Upper lobe of left lung (tissue), 6 donors: Measurements from ENCODE around the gene STK16. TPM values are rescaled to one million over a fixed set of nuclear protein-coding genes. Genes with fewer than 3 reads are reported as not detected.

Source experiments
- ATAC-seq, 2 donors: fragments of 200-7000 bp; cut with Tn5 transposase; one replicate each; pipeline ENCODE4 v1.9.1; 2022; ENCODE audit warnings: mild to moderate bottlenecking in 2 of 2, moderate library complexity in 2 of 2; ENCODE audit not compliant: low FRiP score in 2 of 2
- DNase-seq, 2 donors: peaks; one replicate each; pipeline ENCODE4 v3.0.0-alpha.2; 2019 to 2020
- H3K27ac ChIP-seq, 4 donors: fragments of 200-600 bp; sonication (generic); one replicate each; pipeline ENCODE4 v1.5.1; 2016 to 2019
- H3K27me3 ChIP-seq, 4 donors: fragments of 200-600 bp; sonication (generic); one replicate each; pipeline ENCODE4 v1.5.1; 2017 to 2019
- H3K36me3 ChIP-seq, 4 donors: fragments of 200-600 bp; sonication (generic); one replicate each; pipeline ENCODE4 v1.5.1; 2016 to 2019
- H3K4me1 ChIP-seq, 4 donors: fragments of 200-600 bp; sonication (generic); one replicate each; pipeline ENCODE4 v1.5.1; 2018 to 2019
- H3K4me3 ChIP-seq, 4 donors: fragments of 200-600 bp; sonication (generic); one replicate each; pipeline ENCODE4 v1.5.1; 2017 to 2019; ENCODE audit warnings: mild to moderate bottlenecking in 2 of 4, moderate library complexity in 1 of 4
- H3K9me3 ChIP-seq, 4 donors: fragments of 200-600 bp; sonication (generic); one replicate each; pipeline ENCODE4 v1.5.1; 2018 to 2019
- EP300 ChIP-seq, 4 donors: sonication (generic); formaldehyde crosslinking; IDR thresholded peaks; one replicate each; pipeline ENCODE4 v1.5.1; 2017; ENCODE audit warnings: antibody characterized with exemption in 4 of 4, control low read depth in 2 of 4
- POLR2A ChIP-seq, 4 donors: fragments of 450-650 bp; IDR thresholded peaks; one replicate each; pipeline ENCODE4 v1.5.1; 2016 to 2017; ENCODE audit warnings: antibody characterized with exemption in 4 of 4, mild to moderate bottlenecking in 2 of 4
- POLR2AphosphoS5 ChIP-seq, 2 donors: sonication (generic); formaldehyde crosslinking; IDR thresholded peaks; one replicate each; pipeline ENCODE4 v1.5.1; 2017; ENCODE audit warnings: antibody characterized with exemption in 2 of 2
- WGBS, 2 donors: methylation state at CpG; one replicate each; pipeline ENCODE4 v1.1.5; 2017 to 2018; 5-methylcytosine and 5-hydroxymethylcytosine counted together
- total RNA-seq, 6 donors: library from RNA; depleted of rRNA in 4 of 6; stranded (reverse); fragments of >200 nt in 4 of 6; gene quantifications; one replicate each; pipeline versions ENCODE4 v1.1.0 to v1.2.1, GENCODE V29; 2016 to 2021
- TF ChIP-seq, protein P1 (sequence below), 6 experiments: fragments of 450-650 bp in 4 of 6; fragments of 200-600 bp in 2 of 6; sonication (generic) in 2 of 6; IDR thresholded peaks; one replicate each; pipeline ENCODE4 v1.5.1; 2016 to 2019; ENCODE audit warnings: antibody characterized with exemption in 6 of 6
- donor health status: DM: no; HTN: no; CAD: no; lungs with moderate emphysema.
- donor health status: DM: no; HTN: yes; CAD: no; lungs with severe emphysema.

The STK16 gene
- total RNA-seq, 6 donors from 2014 or later: 12.6 to 28.3 (median 15.7) TPM

- Histone ChIP-seq H3K4me1 (peaks cover 5 to 11% (median 9%) of the 10 kb centered on the region in 4 donors), H3K27me3 (no peaks in the 10 kb centered on the region), H3K36me3 (no peaks in the 10 kb centered on the region), H3K9me3 (no peaks in the 10 kb centered on the region), H3K27ac (no peak overlapping the region), H3K4me3 (no peak overlapping the region)
- 80 to 88% methylated on average over 14 of the region's 14 CpGs for WGBS, 2 donors
- no peak for TF ChIP-seq POLR2A (IDR thresholded peaks at IDR 0.05)
- no peak for TF ChIP-seq POLR2AphosphoS5 (IDR thresholded peaks at IDR 0.05)
- no peak for ATAC-seq
- DNase-seq: no peak
Measured at GRCh38 chr2:219296142-219296541, 50.9 kb downstream of the STK16 start.

DNA sequence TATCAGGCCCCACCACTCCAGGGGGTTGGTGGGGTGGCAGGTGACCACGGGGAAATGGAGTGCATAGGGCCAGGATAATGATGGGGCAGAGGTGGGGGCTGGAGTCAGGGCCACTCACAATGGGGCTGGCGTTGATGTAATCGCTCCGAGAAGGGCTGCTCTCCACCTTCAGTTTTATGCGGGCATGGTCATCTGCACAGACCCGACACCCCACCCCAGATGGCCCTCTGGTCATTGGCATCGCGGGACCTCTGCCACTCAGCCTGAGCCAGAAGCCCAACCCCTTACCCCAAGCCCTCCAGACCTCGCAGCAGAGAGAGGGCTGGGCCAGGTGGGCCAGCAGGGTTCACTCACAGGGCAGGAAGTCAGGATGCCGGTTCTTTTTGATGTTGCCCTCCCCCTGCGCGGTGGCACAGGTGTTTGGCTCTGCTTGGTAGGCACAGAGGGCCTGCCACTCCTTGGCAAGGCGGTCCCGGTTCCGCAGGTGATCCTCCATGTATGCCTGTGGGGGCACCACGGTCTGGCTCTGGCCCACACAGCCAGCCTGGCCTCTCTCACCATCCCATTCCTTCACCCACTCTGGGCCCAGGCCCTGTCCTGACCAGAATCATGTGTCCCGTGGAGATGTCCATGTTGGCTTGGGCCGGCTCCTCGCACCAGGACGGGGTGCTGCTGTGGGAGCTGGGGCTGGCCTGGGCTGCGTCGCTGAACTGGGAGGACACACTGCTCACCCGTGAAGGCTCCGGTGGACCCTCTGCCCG lies 51.5 kb downstream of the STK16 start:
- peak in 1 of 2 donors; percentile 69 for DNase-seq
- H3K4me3 ChIP-seq: no peak overlapping the region
- 90 to 93% methylated on average over 13 to 22 of the region's 25 CpGs for WGBS, 2 donors

DNA sequence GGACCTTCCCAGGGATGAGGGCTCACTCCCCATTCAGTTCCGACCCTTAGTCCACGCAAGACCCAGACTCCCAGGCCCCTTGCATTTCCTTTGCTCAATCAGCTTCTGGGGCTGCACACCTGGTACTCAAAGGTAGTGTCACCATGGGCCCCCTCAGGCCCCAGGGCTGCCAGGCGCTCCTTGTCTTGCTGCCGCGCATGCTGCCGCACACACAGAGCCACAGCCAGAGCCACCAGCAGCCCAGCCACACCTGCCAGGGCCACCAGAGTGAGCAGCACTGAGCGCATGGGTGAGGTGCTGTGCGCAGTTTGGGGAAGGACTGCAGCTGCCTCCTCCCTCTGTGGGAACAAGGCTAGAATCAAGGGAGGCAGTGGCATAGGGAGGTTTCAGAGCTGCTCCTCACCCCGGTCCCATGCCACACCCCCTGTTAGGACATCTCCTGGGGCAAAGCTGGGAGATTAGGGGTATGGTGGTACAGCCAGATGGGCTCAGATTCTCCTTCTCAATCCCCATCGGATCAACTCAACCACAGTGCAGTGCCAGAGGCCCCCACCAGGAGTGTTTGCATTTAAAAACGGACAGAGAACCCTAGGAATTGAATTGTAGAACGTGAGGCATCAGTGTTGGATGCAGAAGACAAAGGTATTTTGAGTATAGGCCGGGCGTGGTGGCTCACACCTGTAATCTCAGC lies 52.6 kb downstream of the STK16 start:
- ATAC-seq (no peak), DNase-seq (no peak)
- Histone ChIP-seq H3K9me3 (no peaks in the 10 kb centered on the region), H3K36me3 (no peaks in the 10 kb centered on the region), H3K27ac (no peak overlapping the region), H3K4me1 (peaks cover 5 to 11% (median 9%) of the 10 kb centered on the region in 4 donors), H3K27me3 (peaks cover 0 to 4% (median 0%) of the 10 kb centered on the region in 4 donors), H3K4me3 (no peak overlapping the region)
- WGBS, 2 donors: 79 to 81% methylated on average over 13 to 14 of the region's 14 CpGs
- TF ChIP-seq POLR2AphosphoS5 (IDR thresholded peaks at IDR 0.05) (no peak), EP300 (IDR thresholded peaks at IDR 0.05) (no peak), POLR2A (IDR thresholded peaks at IDR 0.05) (no peak)
- TF ChIP-seq, protein P1, sequence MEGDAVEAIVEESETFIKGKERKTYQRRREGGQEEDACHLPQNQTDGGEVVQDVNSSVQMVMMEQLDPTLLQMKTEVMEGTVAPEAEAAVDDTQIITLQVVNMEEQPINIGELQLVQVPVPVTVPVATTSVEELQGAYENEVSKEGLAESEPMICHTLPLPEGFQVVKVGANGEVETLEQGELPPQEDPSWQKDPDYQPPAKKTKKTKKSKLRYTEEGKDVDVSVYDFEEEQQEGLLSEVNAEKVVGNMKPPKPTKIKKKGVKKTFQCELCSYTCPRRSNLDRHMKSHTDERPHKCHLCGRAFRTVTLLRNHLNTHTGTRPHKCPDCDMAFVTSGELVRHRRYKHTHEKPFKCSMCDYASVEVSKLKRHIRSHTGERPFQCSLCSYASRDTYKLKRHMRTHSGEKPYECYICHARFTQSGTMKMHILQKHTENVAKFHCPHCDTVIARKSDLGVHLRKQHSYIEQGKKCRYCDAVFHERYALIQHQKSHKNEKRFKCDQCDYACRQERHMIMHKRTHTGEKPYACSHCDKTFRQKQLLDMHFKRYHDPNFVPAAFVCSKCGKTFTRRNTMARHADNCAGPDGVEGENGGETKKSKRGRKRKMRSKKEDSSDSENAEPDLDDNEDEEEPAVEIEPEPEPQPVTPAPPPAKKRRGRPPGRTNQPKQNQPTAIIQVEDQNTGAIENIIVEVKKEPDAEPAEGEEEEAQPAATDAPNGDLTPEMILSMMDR (IDR thresholded peaks at IDR 0.05): no peak

More for the DNA sequence above, 51.5 kb downstream of the STK16 start:
- TF ChIP-seq POLR2AphosphoS5 (IDR thresholded peaks at IDR 0.05) (no peak), EP300 (IDR thresholded peaks at IDR 0.05) (no peak), POLR2A (IDR thresholded peaks at IDR 0.05) (no peak)
- TF ChIP-seq, protein P1 (IDR thresholded peaks at IDR 0.05): no peak
- H3K27me3 ChIP-seq: no peaks in the 10 kb centered on the region
- H3K4me1 ChIP-seq: peaks cover 5 to 11% (median 9%) of the 10 kb centered on the region in 4 donors
- ATAC-seq: no peak
- H3K36me3 ChIP-seq: no peaks in the 10 kb centered on the region
- H3K27ac ChIP-seq: no peak overlapping the region
- no peaks in the 10 kb centered on the region for H3K9me3 ChIP-seq

DNA sequence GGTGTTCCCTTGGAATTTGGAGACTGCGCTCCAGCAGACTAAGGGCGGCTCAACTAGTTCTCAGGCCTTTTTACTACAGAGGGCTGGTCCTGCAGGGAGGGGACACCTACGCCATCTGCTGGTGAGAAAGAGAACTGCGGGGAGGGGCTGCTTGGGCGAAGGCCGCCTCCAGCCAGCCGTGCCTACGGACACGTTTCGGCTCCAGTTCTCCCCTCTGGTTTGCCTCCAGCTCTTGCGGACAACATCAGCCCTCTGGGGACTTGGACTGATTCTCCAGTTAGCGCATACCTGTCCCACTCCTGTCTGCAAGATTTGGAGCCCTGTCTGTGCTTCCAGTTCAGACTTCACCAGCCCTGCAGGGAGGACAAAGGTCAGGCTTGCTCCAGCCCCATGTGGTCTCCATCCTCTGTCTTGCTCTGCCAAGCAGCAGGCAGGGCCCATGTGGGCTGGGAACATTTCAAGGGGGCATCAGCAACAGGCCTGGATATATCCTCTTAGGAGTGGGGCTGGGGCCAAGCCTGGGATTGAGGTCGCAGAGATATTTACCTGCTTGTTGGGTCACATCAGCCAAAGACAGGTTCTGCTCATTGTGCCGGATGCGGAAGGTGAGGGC lies 53.6 kb downstream of the STK16 start:
- DNase-seq (peak; percentile 71 to 88), ATAC-seq (peak; percentile 84 to 87)
- WGBS, 2 donors: 20 to 27% methylated on average over 13 to 15 of the region's 15 CpGs
- Histone ChIP-seq H3K27ac (no peak overlapping the region), H3K9me3 (no peaks in the 10 kb centered on the region), H3K27me3 (peaks cover 0 to 4% (median 0%) of the 10 kb centered on the region in 4 donors), H3K4me3 (no peak overlapping the region), H3K4me1 (peaks cover 5 to 11% (median 9%) of the 10 kb centered on the region in 4 donors), H3K36me3 (no peaks in the 10 kb centered on the region)
- TF ChIP-seq, protein P1 (IDR thresholded peaks at IDR 0.05): peak; percentile 96 to 100 (median 97)
- no peak for TF ChIP-seq EP300 (IDR thresholded peaks at IDR 0.05)

DNA sequence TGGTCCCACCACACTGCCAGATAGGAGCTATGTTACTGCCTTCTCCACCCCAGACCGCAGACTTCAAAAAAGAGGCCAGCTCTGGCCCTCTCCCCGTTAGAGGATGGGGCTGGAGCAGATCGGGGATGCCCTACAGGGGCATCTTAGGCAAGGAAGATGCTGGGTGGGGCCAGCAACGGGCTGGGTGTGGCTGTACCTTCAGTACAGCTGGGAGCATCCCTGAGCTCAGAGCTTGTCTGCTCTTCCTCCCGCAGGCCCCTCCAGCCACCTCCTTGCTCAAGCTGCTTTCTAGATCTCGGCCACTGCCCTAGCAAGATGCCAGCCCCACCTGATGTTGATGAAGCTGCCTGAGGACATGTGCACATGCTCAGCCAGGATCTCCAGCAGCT lies 54.1 kb downstream of the STK16 start:
- peaks cover 0 to 4% (median 0%) of the 10 kb centered on the region in 4 donors for H3K27me3 ChIP-seq
- WGBS, 2 donors: 57 to 83% methylated on average over 3 to 6 of the region's 6 CpGs
- DNase-seq: no peak
- ATAC-seq: no peak
- no peak overlapping the region for H3K4me3 ChIP-seq
- no peaks in the 10 kb centered on the region for H3K9me3 ChIP-seq
- no peaks in the 10 kb centered on the region for H3K36me3 ChIP-seq
- no peak overlapping the region for H3K27ac ChIP-seq
- H3K4me1 ChIP-seq: peaks cover 5 to 10% (median 8%) of the 10 kb centered on the region in 4 donors
- no peak for TF ChIP-seq POLR2AphosphoS5 (IDR thresholded peaks at IDR 0.05)
- no peak for TF ChIP-seq POLR2A (IDR thresholded peaks at IDR 0.05)
- TF ChIP-seq EP300 (IDR thresholded peaks at IDR 0.05): no peak
- TF ChIP-seq, protein P1 (IDR thresholded peaks at IDR 0.05): no peak
